Measurements from ENCODE around the gene CEP72. TPM values are rescaled to one million over a fixed set of nuclear protein-coding genes. Genes with fewer than 3 reads are reported as not detected.

CEP72 gene
- total RNA-seq, 4 donors from 2014 or later = 2.6 to 9.4 (median 4.2) TPM

DNA sequence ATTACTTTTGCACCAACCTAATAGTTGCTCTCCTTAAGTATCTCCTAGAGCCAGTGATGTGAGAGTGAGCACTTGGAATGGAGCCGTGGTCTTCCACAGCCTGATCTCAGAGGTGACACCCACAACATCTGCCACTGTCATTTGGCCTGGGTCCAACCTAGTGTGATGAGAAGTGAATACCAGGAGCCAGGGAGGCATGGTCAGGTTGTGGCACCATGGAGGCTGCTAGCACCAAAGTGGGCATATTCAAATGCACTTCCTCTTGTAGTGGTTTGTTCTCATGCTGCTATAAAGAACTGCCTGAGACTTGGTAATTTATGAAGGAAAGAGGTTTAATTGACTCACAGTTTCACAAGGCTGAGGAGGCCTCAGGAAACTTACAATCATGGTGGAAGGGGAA is 22.6 kb upstream of the CEP72 start:
- 88 to 100% methylated on average over 1 of the region's 1 CpG for WGBS, 2 donors (ENCODE audit: low coverage in 1 of 2)
- intact Hi-C loops (cut with DNase I; ENCODE audit: low total_unique reads) = no loop called here
- Histone ChIP-seq H3K4me1 (no peaks in the 10 kb centered on the region), H3K4me3 (no peak overlapping the region), H3K36me3 (no peaks in the 10 kb centered on the region), H3K27ac (no peak overlapping the region), H3K9me3 (no peaks in the 10 kb centered on the region), H3K27me3 (peaks cover 27% of the 10 kb centered on the region)
- in situ Hi-C loops (cut with MboI; ENCODE audit: low pct_ligation_motif_present in 1 of 4, low pct_unique_long_range_greater_than_20kb in 1 of 4, low sequenced_read_pairs in 3 of 4) = no loop called here
- DNase-seq = no peak
- TF ChIP-seq POLR2A (IDR thresholded peaks at IDR 0.05) (no peak), POLR2AphosphoS5 (IDR thresholded peaks at IDR 0.05) (no peak), EP300 (IDR thresholded peaks at IDR 0.05; ENCODE audit: low read depth) (no peak)
- TF ChIP-seq, protein P1, sequence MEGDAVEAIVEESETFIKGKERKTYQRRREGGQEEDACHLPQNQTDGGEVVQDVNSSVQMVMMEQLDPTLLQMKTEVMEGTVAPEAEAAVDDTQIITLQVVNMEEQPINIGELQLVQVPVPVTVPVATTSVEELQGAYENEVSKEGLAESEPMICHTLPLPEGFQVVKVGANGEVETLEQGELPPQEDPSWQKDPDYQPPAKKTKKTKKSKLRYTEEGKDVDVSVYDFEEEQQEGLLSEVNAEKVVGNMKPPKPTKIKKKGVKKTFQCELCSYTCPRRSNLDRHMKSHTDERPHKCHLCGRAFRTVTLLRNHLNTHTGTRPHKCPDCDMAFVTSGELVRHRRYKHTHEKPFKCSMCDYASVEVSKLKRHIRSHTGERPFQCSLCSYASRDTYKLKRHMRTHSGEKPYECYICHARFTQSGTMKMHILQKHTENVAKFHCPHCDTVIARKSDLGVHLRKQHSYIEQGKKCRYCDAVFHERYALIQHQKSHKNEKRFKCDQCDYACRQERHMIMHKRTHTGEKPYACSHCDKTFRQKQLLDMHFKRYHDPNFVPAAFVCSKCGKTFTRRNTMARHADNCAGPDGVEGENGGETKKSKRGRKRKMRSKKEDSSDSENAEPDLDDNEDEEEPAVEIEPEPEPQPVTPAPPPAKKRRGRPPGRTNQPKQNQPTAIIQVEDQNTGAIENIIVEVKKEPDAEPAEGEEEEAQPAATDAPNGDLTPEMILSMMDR (IDR thresholded peaks at IDR 0.05) = no peak

DNA sequence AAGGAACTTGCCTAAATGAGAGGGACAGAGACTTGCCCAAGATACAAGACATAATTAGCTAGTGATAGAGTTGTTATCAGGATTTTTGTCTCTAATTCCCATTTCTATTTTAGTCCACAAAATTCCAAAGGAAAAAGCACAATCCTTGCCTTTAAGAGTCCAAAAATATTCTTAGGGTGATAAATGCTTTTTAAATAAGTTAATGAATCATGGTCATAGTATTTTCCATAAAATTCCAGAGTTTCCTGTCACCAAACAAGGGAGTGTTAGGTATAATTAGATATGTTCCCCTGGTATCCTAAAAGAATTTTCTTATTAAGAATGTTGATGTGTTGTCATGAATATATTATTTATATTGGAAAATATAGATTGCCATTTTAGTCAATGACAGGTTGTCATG is 21.8 kb upstream of the CEP72 start:
- intact Hi-C loops (cut with DNase I; ENCODE audit: low total_unique reads) (no loop called here), in situ Hi-C loops (cut with MboI; ENCODE audit: low pct_ligation_motif_present in 1 of 4, low pct_unique_long_range_greater_than_20kb in 1 of 4, low sequenced_read_pairs in 3 of 4) (no loop called here)
- TF ChIP-seq, protein P1 (IDR thresholded peaks at IDR 0.05) = no peak
- TF ChIP-seq POLR2AphosphoS5 (IDR thresholded peaks at IDR 0.05) (no peak), POLR2A (IDR thresholded peaks at IDR 0.05) (no peak), EP300 (IDR thresholded peaks at IDR 0.05; ENCODE audit: low read depth) (no peak)
- no peak overlapping the region for H3K4me3 ChIP-seq
- H3K4me1 ChIP-seq = no peaks in the 10 kb centered on the region
- H3K27ac ChIP-seq = no peak overlapping the region
- H3K36me3 ChIP-seq = no peaks in the 10 kb centered on the region
- DNase-seq = no peak
- H3K9me3 ChIP-seq = no peaks in the 10 kb centered on the region
- peaks cover 29% of the 10 kb centered on the region for H3K27me3 ChIP-seq

DNA sequence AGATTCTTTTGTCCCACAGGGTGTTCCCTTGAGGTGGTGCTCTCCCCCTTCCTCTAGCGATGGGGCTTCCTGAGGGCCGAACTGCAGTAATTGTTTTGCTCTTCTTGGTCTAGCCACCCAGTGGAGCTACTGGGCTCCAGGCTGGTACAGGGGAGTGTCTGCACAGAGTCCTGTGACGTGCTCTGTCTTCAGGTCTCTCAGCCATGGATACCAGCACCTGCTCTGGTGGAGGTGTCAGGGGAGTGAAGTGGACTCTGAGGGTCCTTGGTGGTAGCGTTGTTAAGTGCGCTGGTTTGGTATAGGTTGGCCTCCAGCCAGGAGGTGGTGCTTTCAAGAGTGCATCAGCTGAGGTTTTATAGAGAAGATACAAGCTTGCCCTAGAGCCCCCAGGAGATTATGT is 20.4 kb upstream of the CEP72 start:
- no peak overlapping the region for H3K27ac ChIP-seq
- intact Hi-C loops (cut with DNase I; ENCODE audit: low total_unique reads) (no loop called here), in situ Hi-C loops (cut with MboI; ENCODE audit: low pct_ligation_motif_present in 1 of 4, low pct_unique_long_range_greater_than_20kb in 1 of 4, low sequenced_read_pairs in 3 of 4) (no loop called here)
- no peaks in the 10 kb centered on the region for H3K36me3 ChIP-seq
- DNase-seq = no peak
- WGBS, 2 donors (ENCODE audit: low coverage in 1 of 2) = 71 to 78% methylated on average over 2 to 5 of the region's 5 CpGs
- no peaks in the 10 kb centered on the region for H3K4me1 ChIP-seq
- TF ChIP-seq POLR2AphosphoS5 (IDR thresholded peaks at IDR 0.05) (no peak), EP300 (IDR thresholded peaks at IDR 0.05; ENCODE audit: low read depth) (no peak), POLR2A (IDR thresholded peaks at IDR 0.05) (no peak)
- TF ChIP-seq, protein P1 (IDR thresholded peaks at IDR 0.05) = no peak
- no peaks in the 10 kb centered on the region for H3K9me3 ChIP-seq
- peaks cover 41% of the 10 kb centered on the region for H3K27me3 ChIP-seq
- H3K4me3 ChIP-seq = no peak overlapping the region

DNA sequence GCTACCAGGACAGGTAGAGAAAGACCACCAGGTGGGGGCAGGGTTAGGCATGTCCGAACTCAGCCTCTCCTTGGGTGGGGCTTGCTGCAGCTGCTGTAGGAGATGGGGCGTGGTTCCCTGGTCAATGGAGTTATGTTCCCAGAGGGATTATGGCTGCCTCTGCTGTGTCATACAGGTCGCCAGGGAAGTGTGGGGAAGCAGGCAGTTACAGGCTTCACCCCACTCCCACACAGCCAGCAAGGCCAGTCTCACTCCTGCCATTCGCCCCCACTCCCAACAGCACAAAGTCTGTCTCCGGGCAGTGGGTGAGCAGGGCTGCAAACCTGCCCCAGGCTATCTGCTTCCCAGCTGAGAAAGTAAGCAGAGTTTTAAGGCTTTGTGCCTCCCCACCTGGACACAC is 20.0 kb upstream of the CEP72 start:
- no peak for DNase-seq
- in situ Hi-C loops (cut with MboI; ENCODE audit: low pct_ligation_motif_present in 1 of 4, low pct_unique_long_range_greater_than_20kb in 1 of 4, low sequenced_read_pairs in 3 of 4) = no loop called here
- Histone ChIP-seq H3K9me3 (no peaks in the 10 kb centered on the region), H3K36me3 (no peaks in the 10 kb centered on the region), H3K4me3 (no peak overlapping the region), H3K27me3 (peaks cover 45% of the 10 kb centered on the region), H3K4me1 (no peaks in the 10 kb centered on the region), H3K27ac (no peak overlapping the region)
- TF ChIP-seq POLR2AphosphoS5 (IDR thresholded peaks at IDR 0.05) (no peak), POLR2A (IDR thresholded peaks at IDR 0.05) (no peak), EP300 (IDR thresholded peaks at IDR 0.05; ENCODE audit: low read depth) (no peak)
- TF ChIP-seq, protein P1 (IDR thresholded peaks at IDR 0.05) = no peak
- 60% methylated on average over 5 of the region's 5 CpGs; no CpG with 5 or more reads in 1 of the 2 donors for WGBS, 2 donors (ENCODE audit: low coverage in 1 of 2)
- intact Hi-C loops (cut with DNase I; ENCODE audit: low total_unique reads) = no loop called here

Measured in transverse colon (tissue), 4 donors.